Fibroblast of pulmonary artery (primary cell): ENCODE data around the gene CHAT.

Experiments used
- DNase-seq: peaks from one replicate; pipeline ENCODE4 v3.0.0-alpha.2; 2010; ENCODE audit warnings: low read depth
- H3K4me3 ChIP-seq: replicated peaks from 2 replicates; pipeline ENCODE4 v1.5.1; 2011; ENCODE audit warnings: low read depth, mild to moderate bottlenecking, control low read depth, low read length, moderate library complexity
- TF ChIP-seq, protein P1 (sequence below): IDR thresholded peaks from 2 replicates; pipeline ENCODE4 v1.5.1; 2011; ENCODE audit warnings: mild to moderate bottlenecking, control low read depth, low read length, inconsistent platforms; ENCODE audit errors: missing control alignments

Gene CHAT

DNA sequence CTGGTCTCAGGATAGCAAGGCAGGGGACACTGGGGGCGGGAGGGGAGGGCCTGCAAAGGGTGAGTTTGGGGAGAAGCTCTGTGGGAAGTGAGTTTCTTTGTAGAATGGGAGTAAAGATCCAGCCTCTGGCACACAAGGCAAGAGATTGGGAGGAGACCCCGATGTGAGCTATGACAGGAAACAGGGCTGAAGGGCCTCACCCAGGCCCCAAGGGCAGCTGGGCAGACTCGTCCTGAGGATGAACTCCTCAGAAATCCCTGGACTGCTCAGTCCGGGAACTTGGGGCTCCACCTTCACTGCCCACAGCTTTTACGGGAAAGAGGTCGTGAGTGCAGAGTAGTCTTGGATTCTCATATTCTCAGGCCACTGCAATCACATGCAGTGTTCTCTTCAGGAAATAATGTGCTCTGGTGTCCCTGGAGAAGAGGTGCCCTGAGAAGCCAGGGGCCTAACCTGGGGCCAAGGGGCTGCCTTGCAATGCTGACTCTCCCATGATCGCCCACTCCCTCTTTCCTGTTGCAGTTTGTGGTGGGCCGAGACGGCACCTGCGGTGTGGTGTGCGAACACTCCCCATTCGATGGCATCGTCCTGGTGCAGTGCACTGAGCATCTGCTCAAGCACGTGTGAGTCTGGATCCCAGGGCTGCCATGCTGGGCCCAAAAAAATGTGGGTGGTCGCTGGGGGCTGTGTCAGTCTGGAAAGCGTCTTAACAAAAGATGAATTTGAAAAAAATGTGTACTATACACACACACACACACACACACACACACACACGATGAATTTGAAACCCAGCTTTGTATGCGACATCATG is 34.4 kb downstream of the CHAT start:
- TF ChIP-seq, protein P1, sequence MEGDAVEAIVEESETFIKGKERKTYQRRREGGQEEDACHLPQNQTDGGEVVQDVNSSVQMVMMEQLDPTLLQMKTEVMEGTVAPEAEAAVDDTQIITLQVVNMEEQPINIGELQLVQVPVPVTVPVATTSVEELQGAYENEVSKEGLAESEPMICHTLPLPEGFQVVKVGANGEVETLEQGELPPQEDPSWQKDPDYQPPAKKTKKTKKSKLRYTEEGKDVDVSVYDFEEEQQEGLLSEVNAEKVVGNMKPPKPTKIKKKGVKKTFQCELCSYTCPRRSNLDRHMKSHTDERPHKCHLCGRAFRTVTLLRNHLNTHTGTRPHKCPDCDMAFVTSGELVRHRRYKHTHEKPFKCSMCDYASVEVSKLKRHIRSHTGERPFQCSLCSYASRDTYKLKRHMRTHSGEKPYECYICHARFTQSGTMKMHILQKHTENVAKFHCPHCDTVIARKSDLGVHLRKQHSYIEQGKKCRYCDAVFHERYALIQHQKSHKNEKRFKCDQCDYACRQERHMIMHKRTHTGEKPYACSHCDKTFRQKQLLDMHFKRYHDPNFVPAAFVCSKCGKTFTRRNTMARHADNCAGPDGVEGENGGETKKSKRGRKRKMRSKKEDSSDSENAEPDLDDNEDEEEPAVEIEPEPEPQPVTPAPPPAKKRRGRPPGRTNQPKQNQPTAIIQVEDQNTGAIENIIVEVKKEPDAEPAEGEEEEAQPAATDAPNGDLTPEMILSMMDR, result no peak
- DNase-seq, result no peak

DNA sequence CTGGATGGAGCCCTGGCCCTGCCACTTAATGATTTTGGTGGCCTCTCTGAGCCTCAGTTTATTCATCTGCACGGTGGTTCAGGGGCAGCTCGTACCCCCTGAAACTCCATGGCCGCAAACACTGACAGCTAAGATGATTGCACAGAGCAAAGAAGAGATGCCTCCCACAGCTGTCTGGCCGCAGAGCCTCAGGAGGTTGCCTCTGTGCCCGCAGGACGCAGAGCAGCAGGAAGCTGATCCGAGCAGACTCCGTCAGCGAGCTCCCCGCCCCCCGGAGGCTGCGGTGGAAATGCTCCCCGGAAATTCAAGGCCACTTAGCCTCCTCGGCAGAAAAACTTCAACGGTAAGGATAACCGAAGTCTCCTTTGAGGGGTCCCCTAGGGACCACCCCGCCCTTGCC is 35.5 kb downstream of the CHAT start:
- H3K4me3 ChIP-seq, result no peak overlapping the region
- TF ChIP-seq, protein P1, result no peak
- no peak for DNase-seq

More for the DNA sequence above, 34.4 kb downstream of the CHAT start:
- H3K4me3 ChIP-seq, result no peak overlapping the region

DNA sequence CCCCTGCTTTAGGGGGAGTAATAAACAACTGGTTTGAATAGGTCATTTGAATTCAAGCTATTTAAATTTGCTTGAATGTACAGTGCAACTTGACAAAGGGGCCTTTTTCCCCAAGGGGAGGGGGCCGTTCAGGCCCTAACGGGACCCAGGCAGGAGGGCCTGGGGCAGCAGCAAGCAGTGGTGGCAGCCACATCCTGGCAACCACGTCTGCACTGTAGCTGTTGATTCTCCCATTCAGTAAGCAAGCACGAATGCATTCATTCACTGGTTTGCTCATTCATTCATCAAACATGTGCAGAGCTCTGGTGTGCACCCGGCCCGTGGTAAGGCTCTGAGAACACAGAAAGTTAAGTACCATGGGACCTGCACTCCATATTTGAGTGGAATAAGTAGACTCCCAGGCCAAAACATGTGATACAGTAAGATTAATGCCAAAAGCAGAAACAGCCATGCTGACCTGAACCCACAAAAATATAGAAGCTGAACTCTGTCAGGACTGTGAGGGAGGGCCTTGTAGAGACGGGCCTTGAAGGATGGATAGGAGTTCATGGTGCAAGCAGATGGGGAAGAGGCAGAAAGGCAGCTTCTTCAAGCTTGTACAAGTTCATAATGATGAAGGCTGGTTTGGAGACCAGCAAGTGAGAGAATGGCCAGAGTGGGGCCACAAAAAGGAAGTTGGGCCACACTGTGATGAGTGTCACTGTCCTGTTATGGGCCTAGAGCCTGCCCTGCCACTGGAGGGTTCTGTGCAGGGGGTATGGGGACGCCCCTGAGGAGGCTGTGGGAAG is 36.3 kb downstream of the CHAT start:
- DNase-seq, result no peak
- TF ChIP-seq, protein P1, result no peak
- no peak overlapping the region for H3K4me3 ChIP-seq

DNA sequence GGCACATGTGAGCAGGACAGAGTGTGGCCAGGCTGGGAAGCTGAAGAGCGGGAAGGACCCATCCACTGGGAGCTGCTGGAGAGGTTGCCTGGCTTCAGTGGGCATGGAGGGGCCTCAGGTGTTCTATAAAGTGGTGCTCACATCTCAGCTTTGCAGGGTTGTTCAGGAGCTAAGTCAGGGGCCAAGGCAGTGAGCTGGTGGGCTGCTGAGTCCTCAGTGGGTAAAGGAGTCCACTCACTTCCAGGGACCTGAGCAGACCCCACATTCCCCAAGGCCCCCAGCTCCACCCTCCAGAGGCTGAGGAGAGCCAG is 36.8 kb downstream of the CHAT start:
- DNase-seq, result no peak
- TF ChIP-seq, protein P1, result no peak
- no peak overlapping the region for H3K4me3 ChIP-seq

DNA sequence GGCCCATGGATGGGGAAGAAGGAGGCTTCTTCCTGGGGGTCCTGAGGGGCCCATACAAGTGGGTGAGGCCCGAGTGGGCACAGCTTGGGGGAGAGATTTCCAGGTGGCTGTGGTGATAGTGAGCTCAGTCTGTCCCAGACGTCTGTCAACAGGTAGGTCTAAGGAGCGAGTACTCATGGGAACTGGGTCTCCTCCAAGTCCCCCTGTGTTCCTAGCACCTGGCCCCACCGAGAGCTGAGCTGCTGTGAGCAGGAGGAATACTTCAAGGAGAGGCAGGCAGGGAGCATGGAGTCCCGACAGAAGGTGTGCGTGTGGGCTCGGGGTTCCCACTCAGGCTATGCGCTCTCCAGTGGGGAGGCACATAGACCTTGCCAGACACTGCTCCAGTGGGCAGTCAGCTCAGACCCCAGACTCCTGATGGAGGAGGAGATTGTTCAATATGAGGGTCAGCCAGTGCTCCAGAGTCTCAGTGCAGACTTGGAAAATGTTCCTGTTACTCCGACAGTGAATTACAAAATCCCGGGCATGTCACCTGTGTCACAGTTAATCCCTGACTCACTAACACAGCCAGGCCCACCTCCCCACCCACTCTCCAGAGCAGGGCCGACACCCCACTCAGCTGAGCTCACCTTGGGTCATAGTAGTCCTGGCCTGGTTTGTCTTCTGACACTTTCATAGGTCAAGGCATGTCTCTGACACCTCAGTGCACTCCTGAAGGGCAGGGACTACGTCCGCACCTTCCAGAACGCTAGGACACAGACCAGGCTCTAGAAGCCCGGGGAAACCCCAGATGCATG is 37.4 kb downstream of the CHAT start:
- TF ChIP-seq, protein P1, result no peak
- H3K4me3 ChIP-seq, result no peak overlapping the region
- no peak for DNase-seq

DNA sequence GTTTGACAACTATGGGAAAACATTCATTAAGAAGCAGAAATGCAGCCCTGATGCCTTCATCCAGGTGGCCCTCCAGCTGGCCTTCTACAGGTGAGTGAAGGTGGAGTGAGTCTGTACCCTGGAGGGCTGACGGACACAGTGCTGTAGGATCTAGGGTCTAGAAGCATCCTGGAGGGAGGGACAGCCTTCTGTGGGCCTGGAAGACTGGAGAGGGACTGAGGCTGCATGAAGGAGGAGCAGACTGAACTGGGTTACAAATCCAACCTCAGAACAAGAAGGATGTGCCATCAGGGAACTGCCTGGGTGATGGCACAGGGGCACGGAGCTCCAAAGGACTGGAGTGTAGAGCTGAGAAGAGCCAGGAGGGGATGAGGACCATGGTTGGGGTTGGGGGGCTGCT is 38.1 kb downstream of the CHAT start:
- TF ChIP-seq, protein P1, result no peak
- DNase-seq, result no peak
- no peak overlapping the region for H3K4me3 ChIP-seq
